B cell (primary cell): Measurements from ENCODE around the gene DSG1. TPM values are rescaled to one million over a fixed set of nuclear protein-coding genes. Genes with fewer than 3 reads are reported as not detected.

Experiments used
- ATAC-seq: fragments of 200-7000 bp; cut with Tn5 transposase; one replicate; pipeline ENCODE4 v1.10.0; 2021; ENCODE audit warnings: low read depth, mild to moderate bottlenecking, moderate number of reproducible peaks, moderate library complexity
- CTCF ChIA-PET: fragments of 350-600 bp; sonication (Branson Sonifier 250); formaldehyde crosslinking; loops from one replicate; lab custom pipeline; 2021; ENCODE audit warnings: antibody characterized with exemption, inconsistent platforms; lab: Charles Lee
- POLR2A ChIA-PET: fragments of 350-600 bp; sonication (Branson Sonifier 250); formaldehyde crosslinking; loops from one replicate; lab custom pipeline; 2021; ENCODE audit warnings: antibody characterized with exemption; lab: Charles Lee
- DNase-seq: peaks from one replicate; pipeline ENCODE4 v3.0.0; 2013
- H2AFZ ChIP-seq: 2 replicates; pipeline ENCODE4 v1.6.1; 2012; ENCODE audit warnings: mild to moderate bottlenecking, low read depth, low read length; ENCODE audit not compliant: insufficient read depth, poor library complexity, severe bottlenecking
- H3K27ac ChIP-seq, 2 donors: 1 replicate in 1 of 2; 2 replicates in 1 of 2; pipeline ENCODE4 v1.5.1; 2012 to 2013; ENCODE audit warnings: low read length in 2 of 2, mild to moderate bottlenecking in 2 of 2, moderate library complexity in 1 of 2
- H3K27me3 ChIP-seq, 4 experiments: fragments of 200-600 bp in 1 of 4; sonication (generic) in 1 of 4; replicated peaks in 1 of 4; 1 replicate in 2 of 4; 2 replicates in 2 of 4; pipeline versions ENCODE4 v1.6.1 to v1.7.0; 2013 to 2016; ENCODE audit warnings: low read length in 3 of 4, mild to moderate bottlenecking in 2 of 4, mixed read lengths in 1 of 4, moderate library complexity in 1 of 4; ENCODE audit not compliant: insufficient read depth in 4 of 4, control insufficient read depth in 3 of 4; ENCODE audit errors: control extremely low read depth in 1 of 4
- H3K36me3 ChIP-seq, 2 experiments: replicated peaks in 1 of 2; 1 replicate in 1 of 2; 2 replicates in 1 of 2; pipeline versions ENCODE4 v1.6.1 to v1.7.1; 2013; ENCODE audit warnings: low read length in 1 of 2; ENCODE audit not compliant: insufficient read depth in 2 of 2, control insufficient read depth in 1 of 2; ENCODE audit errors: control extremely low read depth in 1 of 2, extremely low read depth in 1 of 2
- H3K4me1 ChIP-seq, 2 donors: fragments of 200-600 bp in 1 of 2; sonication (generic) in 1 of 2; 1 replicate in 1 of 2; 2 replicates in 1 of 2; pipeline versions ENCODE4 v1.5.1 to v1.6.1; 2013 to 2017; ENCODE audit warnings: low read length in 2 of 2; ENCODE audit not compliant: control insufficient read depth in 2 of 2, insufficient read depth in 2 of 2
- H3K4me2 ChIP-seq: replicated peaks from 2 replicates; pipeline ENCODE3; 2012; ENCODE audit warnings: mild to moderate bottlenecking, low read depth, low read length; ENCODE audit not compliant: poor library complexity, severe bottlenecking
- H3K4me3 ChIP-seq, 5 experiments: fragments of 200-600 bp in 1 of 5; sonication (generic) in 1 of 5; 1 replicate in 3 of 5; 2 replicates in 2 of 5; pipeline versions ENCODE4 v1.5.1 to v1.7.0; 2011 to 2016; ENCODE audit warnings: low read length in 4 of 5, mild to moderate bottlenecking in 4 of 5, low read depth in 2 of 5, control low read depth in 1 of 5, moderate library complexity in 1 of 5; ENCODE audit not compliant: insufficient read depth in 1 of 5; ENCODE audit errors: control extremely low read depth in 1 of 5, extremely low read depth in 1 of 5
- H3K79me2 ChIP-seq: fragments of 200-600 bp; sonication (generic); one replicate; pipeline ENCODE4 v1.6.0; 2016; ENCODE audit warnings: low read length; ENCODE audit not compliant: control insufficient read depth, insufficient read depth
- H3K9ac ChIP-seq: fragments of 200-600 bp; sonication (generic); 2 replicates; pipeline ENCODE4 v1.6.1; 2017; ENCODE audit warnings: mild to moderate bottlenecking, low read length, moderate library complexity
- H3K9me3 ChIP-seq, 3 donors: one replicate each; pipeline versions ENCODE4 v1.6.1 to v1.7.1; 2013; ENCODE audit warnings: low read length in 2 of 3; ENCODE audit not compliant: control insufficient read depth in 2 of 3, insufficient read depth in 1 of 3; ENCODE audit errors: control extremely low read depth in 1 of 3
- H4K20me1 ChIP-seq: 2 replicates; pipeline ENCODE4 v1.6.0; 2012; ENCODE audit warnings: mild to moderate bottlenecking, low read length; ENCODE audit not compliant: insufficient read depth, control insufficient read depth, poor library complexity, severe bottlenecking
- H3K27ac Mint-ChIP-seq: one replicate; pipeline ENCODE4 v1.8.0; 2021; ENCODE audit warnings: mixed read lengths
- H3K27me3 Mint-ChIP-seq: one replicate; pipeline ENCODE4 v1.8.0; 2021; ENCODE audit warnings: mixed read lengths
- H3K4me1 Mint-ChIP-seq: one replicate; pipeline ENCODE4 v1.8.0; 2021; ENCODE audit warnings: mixed read lengths
- H3K4me3 Mint-ChIP-seq: one replicate; pipeline ENCODE4 v1.8.0; 2021; ENCODE audit warnings: mixed read lengths
- H3K9me3 Mint-ChIP-seq: one replicate; pipeline ENCODE4 v1.8.0; 2022; ENCODE audit warnings: mixed read lengths; ENCODE audit not compliant: insufficient read depth
- EZH2 ChIP-seq: IDR thresholded peaks from 2 replicates; pipeline ENCODE4 v1.6.1; 2012; ENCODE audit warnings: borderline replicate concordance, low read depth, mild to moderate bottlenecking, moderate library complexity, low read length; ENCODE audit not compliant: insufficient read depth, poor library complexity, severe bottlenecking
- WGBS: methylation state at CpG from one replicate; pipeline ENCODE4 v1.1.5; 2013; ENCODE audit warnings: missing lambda C conversion rate; ENCODE audit not compliant: insufficient coverage; 5-methylcytosine and 5-hydroxymethylcytosine counted together
- intact Hi-C: fragments of 100-400 bp; cut with micrococcal nuclease; formaldehyde crosslinking; loops from one replicate; pipeline ENCODE4 v1.10.0; 2022
- polyA plus RNA-seq: library from polyadenylated mRNA; depleted of rRNA; stranded (reverse); fragments of >200 nt; gene quantifications from 2 replicates; pipeline ENCODE4 v1.2.3, GENCODE V29; 2012
- total RNA-seq, 2 donors: library from RNA; stranded (reverse); fragments of 120-200 nt in 1 of 2; gene quantifications; 1 replicate in 1 of 2; 2 replicates in 1 of 2; pipeline versions ENCODE4 v1.2.3 to v1.2.4, GENCODE V29; 2013 to 2022
- TF ChIP-seq, protein P1 (sequence below): fragments of 200-600 bp; IDR thresholded peaks from one replicate; pipeline ENCODE4 v1.8.0; 2022; ENCODE audit warnings: antibody characterized with exemption, mild to moderate bottlenecking

The DSG1 gene
- total and polyA plus RNA-seq, 2 donors (not counting 1 experiment from before 2014, with no cell fraction given) = not detected

- no peak overlapping the region for H3K4me3 Mint-ChIP-seq
Measured at GRCh38 chr18:31371989-31372388, 54.0 kb downstream of the DSG1 start.

GRCh38 chr18:31373641-31374040, 55.7 kb downstream of the DSG1 start:
- Histone ChIP-seq H3K9ac (no peak overlapping the region), H3K4me1 (no peaks in the 10 kb centered on the region), H3K79me2 (no peaks in the 10 kb centered on the region), H4K20me1 (no peaks in the 10 kb centered on the region), H3K27ac (no peak overlapping the region), H3K9me3 (no peaks in the 10 kb centered on the region), H3K4me3 (no peak overlapping the region), H3K4me2 (no peak overlapping the region), H3K27me3 (no peaks in the 10 kb centered on the region), H2AFZ (no peak overlapping the region), H3K36me3 (no peaks in the 10 kb centered on the region)
- ChIA-PET POLR2A (no interaction called here), CTCF (no interaction called here)
- 80% methylated on average over 1 of the region's 4 CpGs for WGBS
- no peak for DNase-seq
- no peak overlapping the region for H3K4me3 Mint-ChIP-seq
- intact Hi-C loops = no loop called here
- no peaks in the 10 kb centered on the region for H3K9me3 Mint-ChIP-seq
- no peak overlapping the region for H3K27ac Mint-ChIP-seq
- H3K27me3 Mint-ChIP-seq = no peaks in the 10 kb centered on the region
- ATAC-seq = no peak
- TF ChIP-seq EZH2 = no peak
- TF ChIP-seq, protein P1, sequence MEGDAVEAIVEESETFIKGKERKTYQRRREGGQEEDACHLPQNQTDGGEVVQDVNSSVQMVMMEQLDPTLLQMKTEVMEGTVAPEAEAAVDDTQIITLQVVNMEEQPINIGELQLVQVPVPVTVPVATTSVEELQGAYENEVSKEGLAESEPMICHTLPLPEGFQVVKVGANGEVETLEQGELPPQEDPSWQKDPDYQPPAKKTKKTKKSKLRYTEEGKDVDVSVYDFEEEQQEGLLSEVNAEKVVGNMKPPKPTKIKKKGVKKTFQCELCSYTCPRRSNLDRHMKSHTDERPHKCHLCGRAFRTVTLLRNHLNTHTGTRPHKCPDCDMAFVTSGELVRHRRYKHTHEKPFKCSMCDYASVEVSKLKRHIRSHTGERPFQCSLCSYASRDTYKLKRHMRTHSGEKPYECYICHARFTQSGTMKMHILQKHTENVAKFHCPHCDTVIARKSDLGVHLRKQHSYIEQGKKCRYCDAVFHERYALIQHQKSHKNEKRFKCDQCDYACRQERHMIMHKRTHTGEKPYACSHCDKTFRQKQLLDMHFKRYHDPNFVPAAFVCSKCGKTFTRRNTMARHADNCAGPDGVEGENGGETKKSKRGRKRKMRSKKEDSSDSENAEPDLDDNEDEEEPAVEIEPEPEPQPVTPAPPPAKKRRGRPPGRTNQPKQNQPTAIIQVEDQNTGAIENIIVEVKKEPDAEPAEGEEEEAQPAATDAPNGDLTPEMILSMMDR = no peak
- no peaks in the 10 kb centered on the region for H3K4me1 Mint-ChIP-seq

More at GRCh38 chr18:31371989-31372388, 54.0 kb downstream of the DSG1 start:
- Histone ChIP-seq H4K20me1 (no peaks in the 10 kb centered on the region), H3K9me3 (no peaks in the 10 kb centered on the region), H3K27me3 (no peaks in the 10 kb centered on the region), H3K4me1 (no peaks in the 10 kb centered on the region), H3K4me3 (no peak overlapping the region), H3K27ac (no peak overlapping the region), H3K4me2 (no peak overlapping the region), H2AFZ (no peak overlapping the region), H3K36me3 (no peaks in the 10 kb centered on the region), H3K9ac (no peak overlapping the region), H3K79me2 (no peaks in the 10 kb centered on the region)
- no peak for ATAC-seq
- CTCF ChIA-PET = no interaction called here
- Mint-ChIP-seq H3K4me1 (no peaks in the 10 kb centered on the region), H3K9me3 (peaks cover 3% of the 10 kb centered on the region), H3K27me3 (no peaks in the 10 kb centered on the region), H3K27ac (no peak overlapping the region)
- DNase-seq = no peak
- TF ChIP-seq, protein P1 = no peak
- no peak for TF ChIP-seq EZH2
- intact Hi-C loops = no loop called here
- POLR2A ChIA-PET = no interaction called here
